Memory B cell (primary cell): Measurements from ENCODE around the gene GTF3C5.
"Not testable (repeated sequence)": the region's sequence is repeated elsewhere in the genome, so short reads cannot be mapped to it uniquely, and the experiment has no call there.

ENCODE experiments used
- ATAC-seq: fragments of 150-1000 bp; cut with Tn5 transposase; 2 replicates; pipeline ENCODE4 v1.10.0; 2021; ENCODE audit warnings: low read depth, mild to moderate bottlenecking, moderate library complexity
- DNase-seq, 2 donors: peaks; one replicate each; pipeline ENCODE4 v3.0.0; 2022; ENCODE audit warnings: low spot score in 2 of 2
- H3K27ac Mint-ChIP-seq: one replicate; pipeline ENCODE4 v1.8.0; 2022; ENCODE audit warnings: mild to moderate bottlenecking, moderate library complexity, mixed read lengths
- H3K27me3 Mint-ChIP-seq: one replicate; pipeline ENCODE4 v1.8.0; 2022; ENCODE audit warnings: mixed read lengths
- H3K36me3 Mint-ChIP-seq: one replicate; pipeline ENCODE4 v1.8.0; 2022; ENCODE audit warnings: mild to moderate bottlenecking, mixed read lengths
- H3K4me1 Mint-ChIP-seq: one replicate; pipeline ENCODE4 v1.8.0; 2022; ENCODE audit warnings: mixed read lengths
- H3K4me3 Mint-ChIP-seq: one replicate; pipeline ENCODE4 v1.8.0; 2022; ENCODE audit warnings: mild to moderate bottlenecking, moderate library complexity, mixed read lengths
- H3K9me3 Mint-ChIP-seq: one replicate; pipeline ENCODE4 v1.8.0; 2022; ENCODE audit warnings: mixed read lengths

The GTF3C5 gene

DNA sequence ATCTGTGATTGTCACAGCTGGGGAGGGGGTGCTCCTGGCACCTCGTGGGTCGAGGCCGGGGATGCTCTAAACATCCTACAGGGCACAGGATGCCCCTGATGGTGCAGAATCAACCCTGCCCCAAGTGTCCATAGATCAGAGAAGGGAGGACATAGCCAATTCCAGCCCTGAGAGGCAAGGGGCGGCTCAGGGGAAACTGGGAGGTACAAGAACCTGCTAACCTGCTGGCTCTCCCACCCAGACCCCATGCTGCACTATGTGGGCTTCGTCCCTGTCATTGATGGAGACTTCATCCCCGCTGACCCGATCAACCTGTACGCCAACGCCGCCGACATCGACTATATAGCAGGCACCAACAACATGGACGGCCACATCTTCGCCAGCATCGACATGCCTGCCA is 37.6 kb downstream of the GTF3C5 start:
- not testable (repeated sequence) for DNase-seq, H3K36me3 Mint-ChIP-seq, ATAC-seq, H3K9me3 Mint-ChIP-seq, H3K4me3 Mint-ChIP-seq, H3K27me3 Mint-ChIP-seq, H3K4me1 Mint-ChIP-seq, H3K27ac Mint-ChIP-seq

DNA sequence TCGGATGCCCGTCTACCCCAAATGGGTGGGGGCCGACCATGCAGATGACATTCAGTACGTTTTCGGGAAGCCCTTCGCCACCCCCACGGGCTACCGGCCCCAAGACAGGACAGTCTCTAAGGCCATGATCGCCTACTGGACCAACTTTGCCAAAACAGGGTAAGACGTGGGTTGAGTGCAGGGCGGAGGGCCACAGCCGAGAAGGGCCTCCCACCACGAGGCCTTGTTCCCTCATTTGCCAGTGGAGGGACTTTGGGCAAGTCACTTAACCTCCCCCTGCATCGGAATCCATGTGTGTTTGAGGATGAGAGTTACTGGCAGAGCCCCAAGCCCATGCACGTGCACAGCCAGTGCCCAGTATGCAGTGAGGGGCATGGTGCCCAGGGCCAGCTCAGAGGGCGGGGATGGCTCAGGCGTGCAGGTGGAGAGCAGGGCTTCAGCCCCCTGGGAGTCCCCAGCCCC is 39.7 kb downstream of the GTF3C5 start:
- H3K27ac Mint-ChIP-seq, H3K9me3 Mint-ChIP-seq, DNase-seq, H3K4me3 Mint-ChIP-seq, ATAC-seq, H3K27me3 Mint-ChIP-seq, H3K4me1 Mint-ChIP-seq, H3K36me3 Mint-ChIP-seq: not testable (repeated sequence)

DNA sequence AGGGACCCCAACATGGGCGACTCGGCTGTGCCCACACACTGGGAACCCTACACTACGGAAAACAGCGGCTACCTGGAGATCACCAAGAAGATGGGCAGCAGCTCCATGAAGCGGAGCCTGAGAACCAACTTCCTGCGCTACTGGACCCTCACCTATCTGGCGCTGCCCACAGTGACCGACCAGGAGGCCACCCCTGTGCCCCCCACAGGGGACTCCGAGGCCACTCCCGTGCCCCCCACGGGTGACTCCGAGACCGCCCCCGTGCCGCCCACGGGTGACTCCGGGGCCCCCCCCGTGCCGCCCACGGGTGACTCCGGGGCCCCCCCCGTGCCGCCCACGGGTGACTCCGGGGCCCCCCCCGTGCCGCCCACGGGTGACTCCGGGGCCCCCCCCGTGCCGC is 40.2 kb downstream of the GTF3C5 start:
- not testable (repeated sequence) for H3K27ac Mint-ChIP-seq, H3K4me3 Mint-ChIP-seq, H3K4me1 Mint-ChIP-seq, H3K27me3 Mint-ChIP-seq, DNase-seq, H3K9me3 Mint-ChIP-seq, H3K36me3 Mint-ChIP-seq, ATAC-seq

DNA sequence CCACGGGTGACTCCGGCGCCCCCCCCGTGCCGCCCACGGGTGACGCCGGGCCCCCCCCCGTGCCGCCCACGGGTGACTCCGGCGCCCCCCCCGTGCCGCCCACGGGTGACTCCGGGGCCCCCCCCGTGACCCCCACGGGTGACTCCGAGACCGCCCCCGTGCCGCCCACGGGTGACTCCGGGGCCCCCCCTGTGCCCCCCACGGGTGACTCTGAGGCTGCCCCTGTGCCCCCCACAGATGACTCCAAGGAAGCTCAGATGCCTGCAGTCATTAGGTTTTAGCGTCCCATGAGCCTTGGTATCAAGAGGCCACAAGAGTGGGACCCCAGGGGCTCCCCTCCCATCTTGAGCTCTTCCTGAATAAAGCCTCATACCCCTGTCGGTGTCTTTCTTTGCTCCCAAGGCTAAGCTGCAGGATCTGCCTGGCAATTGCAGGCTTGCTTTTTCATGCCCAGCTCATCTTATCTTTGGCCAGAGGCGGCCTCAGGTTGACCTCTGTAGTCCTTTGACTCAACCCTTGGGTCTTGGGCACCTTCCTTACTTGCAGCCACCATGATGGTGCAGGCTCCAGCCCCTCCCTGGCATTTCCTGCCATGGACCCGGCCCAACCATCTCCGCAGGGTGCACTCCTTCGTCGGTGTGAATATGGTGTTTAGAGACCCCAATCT is 40.8 kb downstream of the GTF3C5 start:
- DNase-seq (no peak), ATAC-seq (no peak)
- Mint-ChIP-seq H3K4me1 (no peaks in the 10 kb centered on the region), H3K4me3 (no peak overlapping the region), H3K27ac (no peak overlapping the region), H3K9me3 (no peaks in the 10 kb centered on the region), H3K36me3 (no peaks in the 10 kb centered on the region), H3K27me3 (no peaks in the 10 kb centered on the region)

DNA sequence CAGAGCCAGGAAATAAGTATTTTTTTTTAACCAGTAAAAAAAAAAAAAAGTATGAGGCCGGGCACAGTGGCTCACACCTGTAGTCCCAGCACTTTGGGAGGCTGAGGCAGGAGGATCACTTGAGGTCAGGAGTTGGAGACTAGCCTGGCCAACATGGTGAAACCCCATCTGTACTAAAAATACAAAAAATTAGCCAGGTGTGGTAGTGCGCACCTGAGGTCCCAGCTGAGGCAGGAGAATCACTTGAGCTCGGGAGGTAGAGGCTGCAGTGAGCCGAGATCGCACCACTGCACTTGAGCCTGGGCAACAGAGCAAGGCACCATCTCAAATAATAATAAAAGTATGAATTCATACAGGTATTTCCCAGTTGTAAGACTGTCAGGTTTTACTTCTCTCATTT is 41.4 kb downstream of the GTF3C5 start:
- H3K9me3 Mint-ChIP-seq, DNase-seq, H3K27me3 Mint-ChIP-seq, H3K4me1 Mint-ChIP-seq, ATAC-seq, H3K27ac Mint-ChIP-seq, H3K4me3 Mint-ChIP-seq, H3K36me3 Mint-ChIP-seq: not testable (repeated sequence)

DNA sequence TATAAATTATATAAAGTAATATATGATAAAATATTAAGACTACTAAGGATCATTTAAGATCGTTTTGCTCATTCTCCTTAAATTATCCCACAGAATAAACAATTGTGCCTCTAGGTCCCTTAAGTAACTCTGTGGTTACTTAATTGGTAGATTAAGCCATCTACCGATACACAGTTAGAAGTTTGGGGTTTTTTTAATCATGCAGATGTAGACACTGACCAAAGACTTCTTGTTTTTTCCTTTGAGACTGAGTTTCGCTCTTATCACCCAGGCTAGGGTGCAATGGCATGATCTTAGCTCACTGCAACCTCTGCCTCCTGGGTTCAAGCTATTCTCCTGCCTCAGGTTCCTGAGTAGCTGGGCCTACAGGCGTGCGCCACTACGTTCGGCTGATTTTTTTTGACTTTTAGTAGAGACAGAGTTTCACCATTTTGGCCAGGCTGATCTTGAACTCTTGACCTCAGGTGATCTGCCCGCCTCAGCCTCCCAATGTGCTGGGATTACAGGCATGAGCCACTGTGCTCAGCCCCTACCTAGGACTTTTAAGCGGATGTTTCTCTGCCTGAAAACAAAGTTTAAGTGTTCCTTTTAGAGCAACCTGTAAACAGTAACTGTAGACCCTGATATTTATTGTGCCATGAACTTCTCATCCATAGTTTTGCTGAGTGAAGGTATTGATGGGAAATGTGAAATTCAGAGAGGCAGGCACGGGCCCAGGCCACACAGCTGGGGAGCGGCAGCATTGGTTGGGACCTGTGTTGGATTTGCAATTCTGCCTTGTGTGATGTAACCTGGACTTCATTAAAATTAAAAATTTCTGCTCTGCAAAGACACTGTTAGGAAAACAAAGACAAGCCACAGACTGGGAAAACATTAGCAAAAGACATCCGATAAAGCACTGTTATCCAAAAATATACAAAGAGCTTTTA is 42.6 kb downstream of the GTF3C5 start:
- DNase-seq (no peak), ATAC-seq (no peak)
- H3K9me3 Mint-ChIP-seq, result no peaks in the 10 kb centered on the region
- no peaks in the 10 kb centered on the region for H3K27me3 Mint-ChIP-seq
- no peak overlapping the region for H3K27ac Mint-ChIP-seq
- no peak overlapping the region for H3K4me3 Mint-ChIP-seq
- H3K36me3 Mint-ChIP-seq, result no peaks in the 10 kb centered on the region
- no peaks in the 10 kb centered on the region for H3K4me1 Mint-ChIP-seq

DNA sequence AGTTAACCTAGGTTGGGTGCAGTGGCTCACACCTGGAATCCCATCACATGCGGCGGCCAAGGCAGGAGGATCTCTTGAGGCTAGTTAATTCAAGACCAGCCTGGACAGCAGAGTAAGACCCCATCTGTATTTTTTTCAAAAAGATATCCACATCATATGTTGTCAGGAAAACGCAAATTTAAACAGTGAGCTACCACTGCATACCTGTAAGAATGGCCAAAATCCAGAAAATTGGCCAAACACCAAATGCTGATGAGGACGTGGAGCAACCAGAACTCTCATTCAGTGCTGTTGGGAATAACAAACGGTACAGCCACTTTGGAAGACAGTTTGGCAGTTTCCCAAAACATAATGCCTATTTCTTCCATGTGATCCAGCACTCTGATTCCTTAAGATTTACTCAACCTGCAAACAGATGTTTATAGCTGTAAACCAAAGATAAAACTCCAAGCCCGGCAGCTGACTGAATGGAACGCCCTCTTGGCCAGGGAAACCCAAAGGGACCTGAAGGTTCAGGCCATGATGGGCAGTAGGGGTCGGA is 43.4 kb downstream of the GTF3C5 start:
- ATAC-seq (no peak), DNase-seq (no peak)
- no peaks in the 10 kb centered on the region for H3K27me3 Mint-ChIP-seq
- H3K9me3 Mint-ChIP-seq, result no peaks in the 10 kb centered on the region
- H3K4me3 Mint-ChIP-seq, result no peak overlapping the region
- no peaks in the 10 kb centered on the region for H3K4me1 Mint-ChIP-seq
- no peaks in the 10 kb centered on the region for H3K36me3 Mint-ChIP-seq
- no peak overlapping the region for H3K27ac Mint-ChIP-seq

DNA sequence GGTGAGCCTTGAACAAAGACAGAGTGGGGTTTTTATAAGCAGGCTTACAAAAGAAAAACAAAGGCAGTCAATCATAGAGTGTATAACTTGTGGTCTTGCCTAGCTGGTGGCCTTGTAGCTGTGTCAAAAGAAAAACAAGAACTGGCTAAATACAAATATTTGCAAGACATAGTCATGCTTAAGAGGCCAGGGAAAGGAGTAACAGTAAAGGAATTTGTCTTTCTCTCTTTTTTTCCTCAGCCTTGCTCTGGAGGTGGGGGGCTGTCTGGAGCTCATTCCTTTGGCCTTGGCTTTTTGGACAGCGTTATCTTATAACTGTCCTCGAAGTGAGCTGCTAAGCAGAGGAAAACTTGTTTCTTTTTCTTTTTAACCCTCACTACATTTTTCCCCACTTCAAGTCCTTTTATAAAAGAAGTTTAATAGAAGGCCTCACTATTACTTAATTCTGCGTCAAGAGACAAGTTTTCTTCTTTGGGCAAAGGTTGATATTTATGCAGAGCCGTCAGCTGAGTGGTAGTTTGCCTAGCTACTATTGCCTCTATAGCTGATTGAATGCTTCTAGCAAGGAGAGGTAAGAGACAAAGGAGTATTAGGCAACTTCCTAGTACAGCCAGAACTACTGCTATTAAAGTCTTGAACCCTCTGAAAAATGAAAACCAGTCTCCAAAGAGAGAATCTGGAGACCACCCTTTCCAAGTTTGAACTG is 45.3 kb downstream of the GTF3C5 start:
- no peak overlapping the region for H3K4me3 Mint-ChIP-seq
- no peaks in the 10 kb centered on the region for H3K4me1 Mint-ChIP-seq
- no peaks in the 10 kb centered on the region for H3K9me3 Mint-ChIP-seq
- H3K27ac Mint-ChIP-seq, result no peak overlapping the region
- no peaks in the 10 kb centered on the region for H3K36me3 Mint-ChIP-seq
- ATAC-seq (no peak), DNase-seq (no peak)
- peaks cover 3% of the 10 kb centered on the region for H3K27me3 Mint-ChIP-seq

DNA sequence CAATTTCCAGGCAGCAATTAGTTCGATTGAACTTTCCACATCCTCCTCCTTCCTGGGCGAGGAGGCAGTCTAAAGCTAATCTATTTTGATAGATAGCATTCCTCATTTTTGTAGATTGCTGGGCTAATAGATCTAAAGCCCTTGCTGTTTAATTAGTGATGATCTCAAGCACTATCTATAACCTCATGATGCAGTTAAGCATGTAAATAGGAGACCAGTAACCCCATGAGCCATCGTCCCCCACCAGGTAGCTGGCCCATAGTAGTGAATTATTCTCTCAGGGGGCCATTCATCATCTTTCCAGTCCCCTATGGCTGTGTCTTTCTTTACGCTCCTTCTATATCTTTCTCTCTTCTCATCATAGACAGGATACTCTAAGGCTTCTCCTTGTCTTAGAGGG is 45.9 kb downstream of the GTF3C5 start:
- no peaks in the 10 kb centered on the region for H3K4me1 Mint-ChIP-seq
- no peaks in the 10 kb centered on the region for H3K36me3 Mint-ChIP-seq
- DNase-seq (no peak), ATAC-seq (no peak)
- H3K4me3 Mint-ChIP-seq, result no peak overlapping the region
- H3K9me3 Mint-ChIP-seq, result no peaks in the 10 kb centered on the region
- H3K27ac Mint-ChIP-seq, result no peak overlapping the region
- peaks cover 4% of the 10 kb centered on the region for H3K27me3 Mint-ChIP-seq

DNA sequence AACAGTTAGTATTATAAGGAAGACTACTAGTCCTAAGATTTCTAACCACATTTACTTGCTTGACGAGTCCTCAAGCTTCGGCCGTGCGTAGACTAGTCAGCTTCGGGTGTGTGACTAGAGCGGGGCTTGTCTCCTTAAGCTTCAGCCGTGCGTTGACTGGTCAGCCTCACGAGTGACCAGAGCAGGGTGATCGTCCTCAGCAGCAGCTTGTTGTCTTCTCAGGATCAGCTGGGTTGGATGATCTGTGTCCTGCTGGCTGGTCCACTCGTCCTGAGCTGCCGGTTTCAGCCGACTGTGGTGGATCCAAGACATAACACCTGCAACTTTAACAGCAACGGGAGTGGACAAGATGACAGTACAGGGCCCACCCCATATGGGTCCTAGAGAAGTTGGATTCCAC is 47.7 kb downstream of the GTF3C5 start:
- H3K36me3 Mint-ChIP-seq, result no peaks in the 10 kb centered on the region
- H3K9me3 Mint-ChIP-seq, result no peaks in the 10 kb centered on the region
- H3K4me3 Mint-ChIP-seq, result no peak overlapping the region
- no peak overlapping the region for H3K27ac Mint-ChIP-seq
- no peak for ATAC-seq
- DNase-seq, result no peak
- H3K27me3 Mint-ChIP-seq, result peaks cover 6% of the 10 kb centered on the region
- no peaks in the 10 kb centered on the region for H3K4me1 Mint-ChIP-seq

DNA sequence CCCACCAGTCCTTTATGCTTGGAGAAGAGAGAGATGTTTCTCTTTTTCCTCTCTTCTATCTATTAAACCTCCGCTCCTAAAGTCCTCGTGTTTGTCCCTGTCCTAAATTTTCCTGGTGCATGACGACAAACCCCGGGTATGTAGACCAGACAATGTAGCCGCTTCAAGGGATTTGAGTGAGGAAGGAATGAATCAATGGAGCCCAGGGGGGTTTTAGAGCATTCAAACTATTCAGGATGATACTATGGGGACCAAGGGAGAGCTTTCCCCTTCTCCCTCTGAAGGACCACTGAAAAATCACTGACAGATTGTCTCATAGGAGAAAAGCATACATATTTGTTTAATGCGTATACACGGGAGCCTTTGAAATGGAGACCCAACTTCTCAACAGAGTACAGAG is 49.4 kb downstream of the GTF3C5 start:
- no peak for ATAC-seq
- H3K27ac Mint-ChIP-seq, result no peak overlapping the region
- H3K4me1 Mint-ChIP-seq, result no peaks in the 10 kb centered on the region
- H3K36me3 Mint-ChIP-seq, result no peaks in the 10 kb centered on the region
- no peak for DNase-seq
- peaks cover 6% of the 10 kb centered on the region for H3K27me3 Mint-ChIP-seq
- no peak overlapping the region for H3K4me3 Mint-ChIP-seq
- no peaks in the 10 kb centered on the region for H3K9me3 Mint-ChIP-seq

DNA sequence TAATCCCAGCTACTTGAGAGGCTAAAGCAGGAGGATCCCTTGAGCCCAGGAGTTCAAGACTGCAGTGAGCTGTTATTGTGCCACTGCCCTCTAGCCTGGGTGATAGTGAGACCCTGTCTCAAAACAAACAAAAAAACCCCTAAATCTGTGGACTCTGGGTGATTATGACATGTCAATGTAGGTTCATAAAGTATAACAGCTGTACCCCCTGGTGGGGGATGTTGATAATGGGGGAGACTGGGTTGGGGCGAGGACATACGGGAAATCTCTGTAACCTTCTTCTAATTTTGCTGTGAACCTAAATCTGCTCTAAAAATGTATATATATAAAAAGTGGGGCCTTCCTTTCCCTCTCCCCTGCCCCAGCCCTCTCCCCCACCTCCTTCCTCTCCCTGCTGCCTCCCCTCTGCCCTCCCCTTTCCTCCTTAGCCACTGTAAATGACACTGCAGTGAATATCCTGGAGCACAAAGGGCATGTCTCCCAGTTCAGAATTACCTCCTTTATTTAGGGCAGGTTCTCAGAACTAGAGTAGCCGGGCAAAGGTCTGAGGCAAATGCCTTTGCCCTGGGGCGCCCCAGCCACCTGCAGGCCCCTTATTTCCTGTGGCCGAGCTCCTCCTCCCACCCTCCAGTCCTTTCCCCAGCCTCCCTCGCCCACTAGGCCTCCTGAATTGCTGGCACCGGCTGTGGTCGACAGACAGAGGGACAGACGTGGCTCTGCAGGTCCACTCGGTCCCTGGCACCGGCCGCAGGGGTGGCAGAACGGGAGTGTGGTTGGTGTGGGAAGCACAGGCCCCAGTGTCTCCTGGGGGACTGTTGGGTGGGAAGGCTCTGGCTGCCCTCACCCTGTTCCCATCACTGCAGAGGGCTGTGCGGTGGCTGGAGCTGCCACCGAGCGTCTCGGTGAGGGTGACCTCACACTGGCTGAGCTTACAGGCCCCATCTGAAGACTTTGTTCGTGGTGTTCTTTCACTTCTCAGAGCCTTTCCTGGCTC is 50.3 kb downstream of the GTF3C5 start:
- not testable (repeated sequence) for H3K9me3 Mint-ChIP-seq, DNase-seq, H3K27me3 Mint-ChIP-seq, H3K27ac Mint-ChIP-seq, ATAC-seq, H3K4me3 Mint-ChIP-seq, H3K4me1 Mint-ChIP-seq, H3K36me3 Mint-ChIP-seq

DNA sequence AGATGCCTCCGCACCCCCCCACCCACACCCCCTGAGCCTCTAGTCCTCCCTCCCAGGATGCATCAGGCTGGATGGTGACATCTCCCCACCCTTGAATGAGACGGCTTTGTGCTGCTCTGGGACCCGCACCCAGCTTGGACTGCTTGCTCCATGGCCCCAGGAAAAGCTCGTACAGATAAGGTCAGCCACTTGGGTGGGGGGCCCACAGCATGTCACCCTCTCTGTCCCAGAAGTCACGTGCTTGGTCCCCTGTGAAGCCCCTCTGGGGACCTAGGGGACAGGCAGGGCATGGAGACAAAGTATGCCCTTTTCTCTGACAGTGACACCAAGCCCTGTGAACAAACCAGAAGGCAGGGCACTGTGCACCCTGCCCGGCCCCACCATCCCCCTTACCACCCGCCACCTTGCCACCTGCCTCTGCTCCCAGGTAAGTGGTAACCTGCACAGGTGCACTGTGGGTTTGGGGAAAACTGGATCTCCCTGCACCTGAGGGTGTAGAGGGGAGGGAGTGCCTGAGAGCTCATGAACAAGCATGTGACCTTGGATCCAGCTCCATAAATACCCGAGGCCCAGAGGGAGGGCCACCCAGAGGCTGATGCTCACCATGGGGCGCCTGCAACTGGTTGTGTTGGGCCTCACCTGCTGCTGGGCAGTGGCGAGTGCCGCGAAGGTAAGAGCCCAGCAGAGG is 51.3 kb downstream of the GTF3C5 start:
- not testable (repeated sequence) for H3K9me3 Mint-ChIP-seq, H3K36me3 Mint-ChIP-seq, H3K4me3 Mint-ChIP-seq, H3K4me1 Mint-ChIP-seq, ATAC-seq, H3K27me3 Mint-ChIP-seq, DNase-seq, H3K27ac Mint-ChIP-seq
